ENCODE data around the gene TMEM179B. TPM values are rescaled to one million over a fixed set of nuclear protein-coding genes. Genes with fewer than 3 reads are reported as not detected.
"Not testable (repeated sequence)": the region's sequence is repeated elsewhere in the genome, so short reads cannot be mapped to it uniquely, and the experiment has no call there.

TMEM179B gene
- total RNA-seq, 1 donor from 2014 or later, result 16.2 TPM

GRCh38 chr11:62805076-62805892, 18.1 kb downstream of the TMEM179B start, which contains the start of gene NXF1:
NXF1 (minus strand) TSS chr11:62805440; CDS start chr11:62805356, 84 bp downstream.
- peaks cover 22 to 28% (median 26%) of the 10 kb centered on the region in 3 donors for H3K4me1 ChIP-seq (ENCODE audit: control insufficient read depth in 3 of 3, insufficient read depth in 3 of 3, low read length in 3 of 3)
- no peaks in the 10 kb centered on the region for H3K9me3 ChIP-seq (ENCODE audit: control insufficient read depth in 3 of 3, low read length in 3 of 3)
- peak within 1 kb of the TSS; percentile 97 for H3K27ac ChIP-seq (ENCODE audit: low read depth, low read length)
- no peaks in the 10 kb centered on the region for H3K27me3 ChIP-seq (ENCODE audit: control insufficient read depth in 3 of 3, insufficient read depth in 3 of 3, low read length in 3 of 3)
- peaks cover 28 to 32% (median 31%) of the 10 kb centered on the region in 3 donors for H3K36me3 ChIP-seq (ENCODE audit: control insufficient read depth in 3 of 3, insufficient read depth in 3 of 3, low read length in 3 of 3)
- peak within 1 kb of the TSS; percentile 95 to 97 (median 96) for H3K9ac ChIP-seq (ENCODE audit: low read depth in 1 of 3, low read length in 3 of 3)
- H3K4me3 ChIP-seq (ENCODE audit: low read length in 3 of 3), result peak within 1 kb of the TSS; percentile 88 to 94 (median 89)

- H3K9ac ChIP-seq (ENCODE audit: low read depth in 1 of 3, low read length in 3 of 3), result peak overlapping the region; percentile 94 to 97 (median 96)
Measured at GRCh38 chr11:62805961-62806441, 18.8 kb downstream of the TMEM179B start.

GRCh38 chr11:62806611-62807121, 19.5 kb downstream of the TMEM179B start:
- H3K27me3 ChIP-seq (ENCODE audit: control insufficient read depth in 3 of 3, insufficient read depth in 3 of 3, low read length in 3 of 3), result no peaks in the 10 kb centered on the region
- H3K9ac ChIP-seq (ENCODE audit: low read depth in 1 of 3, low read length in 3 of 3), result peak overlapping the region; percentile 77 to 96 (median 94)
- H3K36me3 ChIP-seq (ENCODE audit: control insufficient read depth in 3 of 3, insufficient read depth in 3 of 3, low read length in 3 of 3), result peaks cover 16 to 20% (median 18%) of the 10 kb centered on the region in 3 donors
- peak overlapping the region; percentile 97 for H3K27ac ChIP-seq (ENCODE audit: low read depth, low read length)
- H3K4me3 ChIP-seq (ENCODE audit: low read length in 3 of 3), result peak overlapping the region; percentile 79 to 93 (median 88)
- H3K4me1 ChIP-seq (ENCODE audit: control insufficient read depth in 3 of 3, insufficient read depth in 3 of 3, low read length in 3 of 3), result peaks cover 22 to 28% (median 26%) of the 10 kb centered on the region in 3 donors
- no peaks in the 10 kb centered on the region for H3K9me3 ChIP-seq (ENCODE audit: control insufficient read depth in 3 of 3, low read length in 3 of 3)

More at GRCh38 chr11:62805961-62806441, 18.8 kb downstream of the TMEM179B start:
- H3K27me3 ChIP-seq (ENCODE audit: control insufficient read depth in 3 of 3, insufficient read depth in 3 of 3, low read length in 3 of 3), result no peaks in the 10 kb centered on the region
- no peaks in the 10 kb centered on the region for H3K9me3 ChIP-seq (ENCODE audit: control insufficient read depth in 3 of 3, low read length in 3 of 3)
- peak overlapping the region; percentile 79 to 93 (median 88) for H3K4me3 ChIP-seq (ENCODE audit: low read length in 3 of 3)
- H3K27ac ChIP-seq (ENCODE audit: low read depth, low read length), result peak overlapping the region; percentile 97
- peaks cover 22 to 28% (median 26%) of the 10 kb centered on the region in 3 donors for H3K4me1 ChIP-seq (ENCODE audit: control insufficient read depth in 3 of 3, insufficient read depth in 3 of 3, low read length in 3 of 3)
- peaks cover 23 to 27% (median 24%) of the 10 kb centered on the region in 3 donors for H3K36me3 ChIP-seq (ENCODE audit: control insufficient read depth in 3 of 3, insufficient read depth in 3 of 3, low read length in 3 of 3)

- H3K4me1 ChIP-seq (ENCODE audit: control insufficient read depth in 3 of 3, insufficient read depth in 3 of 3, low read length in 3 of 3), result peaks cover 10 to 12% (median 11%) of the 10 kb centered on the region in 3 donors
- H3K9ac ChIP-seq (ENCODE audit: low read depth in 1 of 3, low read length in 3 of 3), result no peak overlapping the region
- no peak overlapping the region for H3K4me3 ChIP-seq (ENCODE audit: low read length in 3 of 3)
- no peak overlapping the region for H3K27ac ChIP-seq (ENCODE audit: low read depth, low read length)
- H3K9me3 ChIP-seq (ENCODE audit: control insufficient read depth in 3 of 3, low read length in 3 of 3), result no peaks in the 10 kb centered on the region
- H3K36me3 ChIP-seq (ENCODE audit: control insufficient read depth in 3 of 3, insufficient read depth in 3 of 3, low read length in 3 of 3), result peaks cover 0 to 5% (median 0%) of the 10 kb centered on the region in 3 donors
- H3K27me3 ChIP-seq (ENCODE audit: control insufficient read depth in 3 of 3, insufficient read depth in 3 of 3, low read length in 3 of 3), result no peaks in the 10 kb centered on the region
Measured at GRCh38 chr11:62810748-62811147, 23.5 kb downstream of the TMEM179B start.

GRCh38 chr11:62811659-62812058, 24.5 kb downstream of the TMEM179B start:
- Histone ChIP-seq H3K27me3 (ENCODE audit: control insufficient read depth in 3 of 3, insufficient read depth in 3 of 3, low read length in 3 of 3) (no peaks in the 10 kb centered on the region), H3K4me3 (ENCODE audit: low read length in 3 of 3) (no peak overlapping the region), H3K4me1 (ENCODE audit: control insufficient read depth in 3 of 3, insufficient read depth in 3 of 3, low read length in 3 of 3) (peaks cover 4% of the 10 kb centered on the region in 3 donors), H3K27ac (ENCODE audit: low read depth, low read length) (no peak overlapping the region), H3K9me3 (ENCODE audit: control insufficient read depth in 3 of 3, low read length in 3 of 3) (no peaks in the 10 kb centered on the region), H3K9ac (ENCODE audit: low read depth in 1 of 3, low read length in 3 of 3) (no peak overlapping the region), H3K36me3 (ENCODE audit: control insufficient read depth in 3 of 3, insufficient read depth in 3 of 3, low read length in 3 of 3) (peaks cover 0 to 5% (median 5%) of the 10 kb centered on the region in 3 donors)

GRCh38 chr11:62816557-62816956, 29.4 kb downstream of the TMEM179B start:
- peaks cover 20 to 25% (median 21%) of the 10 kb centered on the region in 3 donors for H3K36me3 ChIP-seq (ENCODE audit: control insufficient read depth in 3 of 3, insufficient read depth in 3 of 3, low read length in 3 of 3)
- no peak overlapping the region for H3K4me3 ChIP-seq (ENCODE audit: low read length in 3 of 3)

GRCh38 chr11:62817129-62817528, 29.9 kb downstream of the TMEM179B start:
- no peak overlapping the region for H3K27ac ChIP-seq (ENCODE audit: low read depth, low read length)
- H3K36me3 ChIP-seq (ENCODE audit: control insufficient read depth in 3 of 3, insufficient read depth in 3 of 3, low read length in 3 of 3), result peaks cover 25 to 28% (median 25%) of the 10 kb centered on the region in 3 donors
- no peaks in the 10 kb centered on the region for H3K9me3 ChIP-seq (ENCODE audit: control insufficient read depth in 3 of 3, low read length in 3 of 3)
- H3K27me3 ChIP-seq (ENCODE audit: control insufficient read depth in 3 of 3, insufficient read depth in 3 of 3, low read length in 3 of 3), result no peaks in the 10 kb centered on the region
- no peaks in the 10 kb centered on the region for H3K4me1 ChIP-seq (ENCODE audit: control insufficient read depth in 3 of 3, insufficient read depth in 3 of 3, low read length in 3 of 3)
- H3K4me3 ChIP-seq (ENCODE audit: low read length in 3 of 3), result no peak overlapping the region
- no peak overlapping the region for H3K9ac ChIP-seq (ENCODE audit: low read depth in 1 of 3, low read length in 3 of 3)

More at GRCh38 chr11:62816557-62816956, 29.4 kb downstream of the TMEM179B start:
- Histone ChIP-seq H3K9ac (ENCODE audit: low read depth in 1 of 3, low read length in 3 of 3) (no peak overlapping the region), H3K27me3 (ENCODE audit: control insufficient read depth in 3 of 3, insufficient read depth in 3 of 3, low read length in 3 of 3) (no peaks in the 10 kb centered on the region), H3K27ac (ENCODE audit: low read depth, low read length) (no peak overlapping the region), H3K4me1 (ENCODE audit: control insufficient read depth in 3 of 3, insufficient read depth in 3 of 3, low read length in 3 of 3) (no peaks in the 10 kb centered on the region), H3K9me3 (ENCODE audit: control insufficient read depth in 3 of 3, low read length in 3 of 3) (no peaks in the 10 kb centered on the region)

- Histone ChIP-seq H3K9me3 (ENCODE audit: control insufficient read depth in 3 of 3, low read length in 3 of 3) (no peaks in the 10 kb centered on the region), H3K27ac (ENCODE audit: low read depth, low read length) (no peak overlapping the region), H3K4me1 (ENCODE audit: control insufficient read depth in 3 of 3, insufficient read depth in 3 of 3, low read length in 3 of 3) (no peaks in the 10 kb centered on the region), H3K36me3 (ENCODE audit: control insufficient read depth in 3 of 3, insufficient read depth in 3 of 3, low read length in 3 of 3) (peaks cover 62 to 67% (median 64%) of the 10 kb centered on the region in 3 donors), H3K4me3 (ENCODE audit: low read length in 3 of 3) (no peak overlapping the region), H3K9ac (ENCODE audit: low read depth in 1 of 3, low read length in 3 of 3) (no peak overlapping the region), H3K27me3 (ENCODE audit: control insufficient read depth in 3 of 3, insufficient read depth in 3 of 3, low read length in 3 of 3) (no peaks in the 10 kb centered on the region)
Measured at GRCh38 chr11:62823677-62824076, 36.5 kb downstream of the TMEM179B start.

GRCh38 chr11:62828130-62828529, 40.9 kb downstream of the TMEM179B start:
- H3K27ac ChIP-seq (ENCODE audit: low read depth, low read length); H3K9ac ChIP-seq (ENCODE audit: low read depth in 1 of 3, low read length in 3 of 3); H3K9me3 ChIP-seq (ENCODE audit: control insufficient read depth in 3 of 3, low read length in 3 of 3); H3K27me3 ChIP-seq (ENCODE audit: control insufficient read depth in 3 of 3, insufficient read depth in 3 of 3, low read length in 3 of 3); H3K4me3 ChIP-seq (ENCODE audit: low read length in 3 of 3): not testable (repeated sequence)
- H3K36me3 ChIP-seq (ENCODE audit: control insufficient read depth in 3 of 3, insufficient read depth in 3 of 3, low read length in 3 of 3), result peaks cover 35 to 42% (median 41%) of the 10 kb centered on the region in 3 donors
- H3K4me1 ChIP-seq (ENCODE audit: control insufficient read depth in 3 of 3, insufficient read depth in 3 of 3, low read length in 3 of 3), result peaks cover 19 to 25% (median 23%) of the 10 kb centered on the region in 3 donors
